ENCODE measurements around the gene EDEM1. TPM values are rescaled to one million over a fixed set of nuclear protein-coding genes. Genes with fewer than 3 reads are reported as not detected.
"Not testable (repeated sequence)": the region's sequence is repeated elsewhere in the genome, so short reads cannot be mapped to it uniquely, and the experiment has no call there.

The EDEM1 gene
- total RNA-seq, 1 experiment from 2014 or later, result 25.9 TPM

DNA sequence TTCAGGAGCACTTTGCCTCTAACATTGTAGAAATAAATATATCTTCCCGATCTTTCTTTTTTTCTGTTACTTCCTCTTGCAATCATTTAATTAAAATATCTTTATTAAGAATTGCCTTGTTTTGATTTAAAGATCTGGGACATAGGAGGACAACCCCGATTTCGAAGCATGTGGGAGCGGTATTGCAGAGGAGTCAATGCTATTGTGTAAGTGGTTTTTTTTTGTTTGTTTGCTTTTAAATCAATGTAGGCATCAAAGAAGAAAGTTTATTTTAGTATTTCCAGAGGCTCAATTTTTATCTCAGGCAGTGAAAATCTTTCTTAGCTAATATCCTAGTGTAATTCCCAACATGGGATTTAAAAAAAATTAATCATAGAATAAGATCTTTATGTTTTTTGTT is 15.5 kb upstream of the EDEM1 start:
- no peak for DNase-seq (ENCODE audit: low spot score)

- not testable (repeated sequence) for DNase-seq (ENCODE audit: low spot score)
Observed at GRCh38 chr3:5179036-5179435, 8.5 kb upstream of the EDEM1 start.

- DNase-seq (ENCODE audit: low spot score), result no peak
Observed at GRCh38 chr3:5181469-5182141, 5.9 kb upstream of the EDEM1 start.

- DNase-seq (ENCODE audit: low spot score), result not testable (repeated sequence)
Observed at GRCh38 chr3:5183714-5184113, 3.8 kb upstream of the EDEM1 start.

DNA sequence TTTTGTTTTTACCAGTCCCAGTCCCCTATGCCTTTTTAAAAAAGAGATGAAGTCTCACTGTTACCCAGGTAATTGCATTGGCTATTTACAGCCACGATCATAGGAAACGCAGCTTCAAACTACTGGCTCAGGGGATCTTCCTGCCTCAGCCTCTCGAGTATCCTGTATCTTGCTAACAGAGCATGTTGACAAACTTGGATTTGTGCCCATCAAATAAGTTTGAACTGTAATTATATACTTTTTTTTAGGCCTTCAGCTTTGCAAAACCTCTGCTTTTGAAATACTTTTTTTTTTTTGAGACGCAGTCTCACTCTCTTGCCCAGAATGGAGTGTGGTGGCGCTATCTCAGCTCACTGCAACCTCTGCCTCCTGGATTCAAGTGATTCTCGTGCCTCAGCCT is 3.0 kb upstream of the EDEM1 start:
- DNase-seq (ENCODE audit: low spot score), result no peak

- no peak for DNase-seq (ENCODE audit: low spot score)
Observed at GRCh38 chr3:5185093-5185673, 2.3 kb upstream of the EDEM1 start.

- DNase-seq (ENCODE audit: low spot score), result no peak
Observed at GRCh38 chr3:5186089-5186857, 1.2 kb upstream of the EDEM1 start.

GRCh38 chr3:5186858-5187155 is 700 bp upstream of the EDEM1 start:
- no peak for DNase-seq (ENCODE audit: low spot score)

DNA sequence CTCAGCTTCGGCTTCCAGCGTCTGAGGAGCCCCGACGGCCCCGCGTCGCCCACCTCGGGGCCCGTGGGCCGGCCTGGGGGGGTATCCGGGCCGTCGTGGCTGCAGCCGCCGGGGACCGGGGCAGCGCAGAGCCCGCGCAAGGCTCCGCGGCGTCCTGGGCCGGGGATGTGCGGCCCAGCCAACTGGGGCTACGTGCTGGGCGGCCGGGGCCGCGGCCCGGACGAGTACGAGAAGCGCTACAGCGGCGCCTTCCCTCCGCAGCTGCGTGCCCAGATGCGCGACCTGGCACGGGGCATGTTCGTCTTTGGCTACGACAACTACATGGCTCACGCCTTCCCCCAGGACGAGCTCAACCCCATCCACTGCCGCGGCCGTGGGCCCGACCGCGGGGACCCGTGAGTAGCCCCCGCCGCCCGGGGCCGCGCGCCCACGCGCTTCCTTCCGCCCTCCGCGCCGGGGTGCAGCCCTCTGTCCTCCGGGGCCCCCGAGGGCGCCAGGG is 462 bp downstream of the EDEM1 start:
- no peak for DNase-seq (ENCODE audit: low spot score)

- peak; percentile 18 for DNase-seq (ENCODE audit: low spot score)
Observed at GRCh38 chr3:5188419-5189221, 1.1 kb downstream of the EDEM1 start.

DNA sequence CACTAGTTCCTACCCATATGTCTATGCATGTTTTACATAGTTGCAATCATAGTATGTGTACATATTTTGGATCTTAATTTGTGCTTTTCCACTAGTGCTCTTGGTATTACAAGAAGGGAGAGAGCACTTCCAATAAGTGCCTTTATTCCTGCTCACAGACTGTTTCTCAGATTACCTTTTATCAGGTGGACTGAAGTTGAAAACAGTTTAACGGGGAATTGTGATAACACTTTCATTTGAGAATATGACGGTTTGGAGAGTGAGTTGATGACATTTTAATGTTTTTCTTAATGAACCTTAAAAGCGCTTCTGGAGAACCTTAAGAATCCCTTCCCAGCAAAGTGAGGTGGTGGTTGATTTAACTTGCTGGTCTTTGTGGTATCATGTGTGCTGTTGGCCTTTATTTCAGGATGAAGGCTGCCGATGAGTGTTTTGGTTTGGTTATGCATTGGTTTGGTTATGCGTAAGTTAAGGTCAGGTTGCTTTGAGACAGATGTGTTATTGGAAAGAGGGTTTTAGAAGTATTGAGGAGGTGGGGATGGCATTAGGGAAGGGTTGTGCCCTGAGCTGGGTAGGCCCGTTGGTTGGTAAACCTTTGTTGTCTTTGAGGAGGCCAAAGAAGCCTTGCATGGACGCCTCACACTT is 2.8 kb downstream of the EDEM1 start:
- no peak for DNase-seq (ENCODE audit: low spot score)

GRCh38 chr3:5191555-5192304 is 4.2 kb downstream of the EDEM1 start:
- DNase-seq (ENCODE audit: low spot score), result no peak

GRCh38 chr3:5192571-5193365 is 5.3 kb downstream of the EDEM1 start:
- no peak for DNase-seq (ENCODE audit: low spot score)

DNA sequence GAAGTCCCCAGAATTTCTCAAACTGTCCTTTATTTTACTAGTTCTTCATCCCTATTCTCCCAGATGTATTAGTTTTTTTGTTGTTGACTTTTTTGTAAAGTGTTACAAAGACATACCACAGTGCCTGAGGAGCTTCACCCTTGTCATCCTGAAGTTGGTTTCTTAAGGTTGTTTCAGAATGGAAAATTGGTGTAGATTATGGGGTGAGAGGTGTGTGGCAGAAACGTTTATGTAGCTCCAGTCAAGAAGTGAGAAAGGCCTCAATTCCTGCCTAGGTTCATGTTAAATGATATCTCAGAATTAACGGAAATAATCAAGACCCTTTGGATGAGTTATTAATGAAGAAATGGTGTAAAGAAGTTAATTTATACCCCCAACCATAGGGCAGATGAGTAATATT is 6.8 kb downstream of the EDEM1 start:
- no peak for DNase-seq (ENCODE audit: low spot score)

- peak; percentile 95 for DNase-seq (ENCODE audit: low spot score)
Observed at GRCh38 chr3:5194801-5195509, 7.4 kb downstream of the EDEM1 start.

DNA sequence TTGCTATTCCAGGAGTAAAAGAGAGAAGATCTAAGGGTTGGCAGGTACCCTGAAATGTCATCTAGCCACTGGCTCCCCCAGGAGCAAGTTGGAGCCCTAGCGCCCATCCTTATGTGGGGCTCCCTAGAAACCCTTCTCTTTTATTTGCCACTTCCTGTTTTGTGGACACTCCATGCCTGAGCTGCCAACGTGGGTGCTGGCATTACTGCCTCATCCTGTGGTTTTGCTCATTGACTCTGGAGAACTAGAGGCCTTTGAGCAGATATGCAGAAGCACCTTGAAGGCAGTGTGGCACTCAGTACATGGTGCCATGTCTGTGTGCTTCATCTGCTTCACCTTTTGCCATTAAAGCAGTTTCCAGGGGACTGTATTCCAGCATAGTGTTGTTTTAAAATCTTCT is 8.1 kb downstream of the EDEM1 start:
- peak; percentile 80 for DNase-seq (ENCODE audit: low spot score)

DNA sequence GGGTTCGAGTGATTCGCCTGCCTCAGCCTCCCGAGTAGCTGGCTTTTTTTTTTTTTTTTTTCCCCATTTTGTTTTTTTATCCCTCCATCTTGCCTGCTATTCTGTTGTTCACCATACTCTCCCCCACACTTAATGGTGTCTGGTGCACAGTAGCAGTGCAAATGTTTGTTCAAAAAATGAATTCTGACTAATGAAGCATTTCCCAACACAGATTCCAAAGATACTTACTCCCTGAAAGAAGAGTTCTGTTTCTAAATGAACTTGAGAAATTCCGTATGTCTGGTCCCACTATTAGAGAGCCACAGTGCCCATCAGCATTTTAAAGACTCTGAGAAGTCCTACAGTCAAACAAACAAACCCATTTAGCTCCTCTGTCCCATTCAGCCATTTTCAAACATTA is 9.5 kb downstream of the EDEM1 start:
- no peak for DNase-seq (ENCODE audit: low spot score)

GRCh38 chr3:5197470-5198312 is 10.2 kb downstream of the EDEM1 start:
- peak; percentile 14 for DNase-seq (ENCODE audit: low spot score)

GRCh38 chr3:5198313-5198677 is 10.8 kb downstream of the EDEM1 start:
- DNase-seq (ENCODE audit: low spot score), result no peak

Measured in A172 (cell line).